Gastrocnemius medialis (tissue), 4 donors: ENCODE results near the gene GSTK1. TPM values are rescaled to one million over a fixed set of nuclear protein-coding genes. Genes with fewer than 3 reads are reported as not detected.

Source experiments
- ATAC-seq, 2 donors: fragments of 150-250 bp; one replicate each; pipeline ENCODE4 v1.9.1; 2016
- DNase-seq, 2 donors: peaks; one replicate each; pipeline ENCODE4 v3.0.0-alpha.2; 2019
- H3K27ac ChIP-seq, 4 donors: fragments of 200-600 bp; sonication (generic); 1 replicate in 1 of 4; 2 replicates in 3 of 4; pipeline ENCODE4 v1.5.1; 2016 to 2018; ENCODE audit warnings: mild to moderate bottlenecking in 2 of 4, moderate library complexity in 1 of 4
- H3K27me3 ChIP-seq, 3 donors: fragments of 200-600 bp; sonication (generic) in 2 of 3; 1 replicate in 1 of 3; 2 replicates in 2 of 3; pipeline versions ENCODE4 v1.5.1 to v1.6.0; 2016 to 2019; ENCODE audit warnings: mild to moderate bottlenecking in 1 of 3, moderate library complexity in 1 of 3
- H3K36me3 ChIP-seq, 2 donors: fragments of 200-600 bp; sonication (generic) in 1 of 2; one replicate each; pipeline ENCODE4 v1.5.1; 2017 to 2018
- H3K4me1 ChIP-seq, 2 donors: fragments of 200-600 bp; sonication (generic) in 1 of 2; one replicate each; pipeline ENCODE4 v1.5.1; 2016 to 2017; ENCODE audit warnings: mild to moderate bottlenecking in 2 of 2
- H3K4me3 ChIP-seq, 4 donors: fragments of 200-600 bp; sonication (generic) in 3 of 4; 1 replicate in 1 of 4; 2 replicates in 3 of 4; pipeline ENCODE4 v1.5.1; 2016 to 2019; ENCODE audit warnings: mild to moderate bottlenecking in 2 of 4
- H3K9me3 ChIP-seq, 3 donors: fragments of 200-600 bp; sonication (generic) in 2 of 3; 1 replicate in 1 of 3; 2 replicates in 2 of 3; pipeline ENCODE4 v1.5.1; 2016 to 2019
- CTCF ChIP-seq, 5 experiments: fragments of 450-650 bp in 3 of 5; fragments of 200-600 bp in 2 of 5; sonication (generic) in 2 of 5; IDR thresholded peaks in 4 of 5; conservative IDR thresholded peaks in 1 of 5; 1 replicate in 4 of 5; 2 replicates in 1 of 5; pipeline ENCODE4 v1.5.1; 2016 to 2019; ENCODE audit warnings: antibody characterized with exemption in 5 of 5, mild to moderate bottlenecking in 3 of 5, moderate library complexity in 3 of 5
- POLR2A ChIP-seq, 2 donors: fragments of 450-650 bp; IDR thresholded peaks; one replicate each; pipeline ENCODE4 v1.6.1; 2017; ENCODE audit warnings: antibody characterized with exemption in 2 of 2, mild to moderate bottlenecking in 2 of 2, moderate library complexity in 2 of 2
- in situ Hi-C, 4 donors: fragments of 200-750 bp; cut with MboI; loops; one replicate each; pipeline versions ENCODE4 v1.15.0 to v1.8.0; 2017; ENCODE audit warnings: low sequenced_read_pairs in 4 of 4
- intact Hi-C: fragments of 100-400 bp; cut with DNase I; formaldehyde crosslinking; loops from one replicate; pipeline ENCODE4 v1.15.1; 2023; ENCODE audit warnings: low total_unique reads
- total RNA-seq, 4 donors: library from RNA; depleted of rRNA; stranded (reverse); fragments of >200 nt; gene quantifications; one replicate each; pipeline versions ENCODE4 v1.1.0 to v1.2.3, GENCODE V29; 2016

The GSTK1 gene
- total RNA-seq, 4 donors from 2014 or later = 59.5 to 114 (median 85.0) TPM

GRCh38 chr7:143316492-143316891 is 53.3 kb downstream of the GSTK1 start:
- H3K27ac ChIP-seq = peak overlapping the region; percentile 76 to 99 (median 90)

DNA sequence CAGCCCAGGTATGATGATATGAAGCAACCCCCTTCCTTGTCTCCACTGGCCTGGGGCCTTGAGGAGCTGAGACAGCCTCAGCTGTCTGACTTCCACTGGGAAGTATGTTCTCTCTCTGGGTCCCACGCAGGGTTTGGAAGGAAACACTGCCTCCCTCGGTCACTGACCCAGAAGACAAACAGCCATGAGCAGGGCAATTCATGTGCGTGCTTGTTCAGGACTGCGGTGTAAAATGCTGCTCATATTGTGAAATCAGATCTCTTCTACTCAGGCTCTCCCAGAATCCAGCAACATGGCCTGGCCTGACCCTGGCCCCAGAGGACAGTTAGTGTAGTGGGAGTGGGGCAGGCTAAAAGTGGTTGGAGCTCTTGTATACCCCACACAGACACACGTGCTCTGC is 55.4 kb downstream of the GSTK1 start:
- Histone ChIP-seq H3K27ac (peak overlapping the region; percentile 76 to 99 (median 90)), H3K36me3 (no peaks in the 10 kb centered on the region), H3K4me1 (peaks cover 44 to 59% of the 10 kb centered on the region in 2 donors), H3K27me3 (no peaks in the 10 kb centered on the region), H3K9me3 (no peaks in the 10 kb centered on the region), H3K4me3 (no peak overlapping the region)
- DNase-seq (peak; percentile 67 to 87), ATAC-seq (peak; percentile 73 to 85)
- in situ Hi-C loops (no loop called here), intact Hi-C loops (loop anchor here (1.0 to 2.0 kb wide), 2 partner anchors 13 to 62 kb away; partner anchors contain the start of gene ZYX)
- peak in 3 of 5 experiments; percentile 12 to 36 (median 24) for TF ChIP-seq CTCF (IDR thresholded peaks at IDR 0.05 in 4 of 5, conservative IDR thresholded peaks at IDR 0.05 in 1 of 5)
- TF ChIP-seq POLR2A (IDR thresholded peaks at IDR 0.05) = no peak

More at GRCh38 chr7:143316492-143316891, 53.3 kb downstream of the GSTK1 start:
- no peaks in the 10 kb centered on the region for H3K36me3 ChIP-seq
- in situ Hi-C loops (no loop called here), intact Hi-C loops (no loop called here)
- TF ChIP-seq CTCF (IDR thresholded peaks at IDR 0.05 in 4 of 5, conservative IDR thresholded peaks at IDR 0.05 in 1 of 5) = no peak
- no peak for TF ChIP-seq POLR2A (IDR thresholded peaks at IDR 0.05)
- peaks cover 27 to 41% of the 10 kb centered on the region in 2 donors for H3K4me1 ChIP-seq
- peak; percentile 54 to 62 for ATAC-seq
- H3K4me3 ChIP-seq = peak overlapping the region; percentile 44 to 49 (median 45)
- H3K27me3 ChIP-seq = no peaks in the 10 kb centered on the region
- H3K9me3 ChIP-seq = no peaks in the 10 kb centered on the region
- DNase-seq = peak in 1 of 2 donors; percentile 54

Other genes with a start within 250 kb of the GSTK1 start
- not detected for gene OR9A2, start 236.3 kb upstream of the GSTK1 start, total RNA-seq
- gene OR6V1, start 211.1 kb upstream of the GSTK1 start, total RNA-seq = not detected
- gene PIP, start 131.4 kb upstream of the GSTK1 start, total RNA-seq = not detected
- not detected for gene TAS2R39, start 80.0 kb upstream of the GSTK1 start, total RNA-seq
- gene TAS2R40, start 41.4 kb upstream of the GSTK1 start, total RNA-seq = not detected
- gene TMEM139, start 21.5 kb downstream of the GSTK1 start, total RNA-seq = not detected
- 10 to 100 TPM in 1 of 4 donors, 1 to 10 TPM in 3; 3.1 to 13.9 (median 4.1) TPM for gene CASP2, start 24.9 kb downstream of the GSTK1 start, total RNA-seq
- 1 to 10 TPM in 3 of 4 donors, under 1 TPM in 1; 0.92 to 2.9 (median 1.7) TPM for gene CLCN1, start 52.7 kb downstream of the GSTK1 start, total RNA-seq
- 1 to 10 TPM in 1 of 4 donors, under 1 TPM in 2, not detected in 1; 0.33 to 1.2 (median 0.38) TPM for gene FAM131B, start 99.3 kb downstream of the GSTK1 start, total RNA-seq
- gene ZYX, start 117.9 kb downstream of the GSTK1 start, total RNA-seq = 10 to 100 TPM; 27.1 to 81.8 (median 43.2) TPM
- not detected for gene EPHA1, start 145.4 kb downstream of the GSTK1 start, total RNA-seq
- gene TAS2R60, start 180.0 kb downstream of the GSTK1 start, total RNA-seq = not detected
- gene TAS2R41, start 214.4 kb downstream of the GSTK1 start, total RNA-seq = not detected